SK-N-MC (cell line): ENCODE measurements around the gene FBXO4.

ENCODE experiments used
- EZH2 ChIP-seq: fragments of 200-600 bp; sonication (generic); IDR thresholded peaks from one replicate; pipeline ENCODE4 v1.6.1; 2017; ENCODE audit warnings: antibody characterized with exemption
- FOXP2 ChIP-seq: optimal IDR thresholded peaks from 2 replicates; pipeline ENCODE3; 2011; ENCODE audit warnings: mild to moderate bottlenecking, moderate library complexity; ENCODE audit not compliant: insufficient read depth; ENCODE audit errors: extremely low read length, control extremely low read depth
- POLR2AphosphoS5 ChIP-seq: IDR thresholded peaks from 2 replicates; pipeline ENCODE4 v1.6.1; 2012; ENCODE audit warnings: mild to moderate bottlenecking, low read depth, low read length, borderline replicate concordance

DNA sequence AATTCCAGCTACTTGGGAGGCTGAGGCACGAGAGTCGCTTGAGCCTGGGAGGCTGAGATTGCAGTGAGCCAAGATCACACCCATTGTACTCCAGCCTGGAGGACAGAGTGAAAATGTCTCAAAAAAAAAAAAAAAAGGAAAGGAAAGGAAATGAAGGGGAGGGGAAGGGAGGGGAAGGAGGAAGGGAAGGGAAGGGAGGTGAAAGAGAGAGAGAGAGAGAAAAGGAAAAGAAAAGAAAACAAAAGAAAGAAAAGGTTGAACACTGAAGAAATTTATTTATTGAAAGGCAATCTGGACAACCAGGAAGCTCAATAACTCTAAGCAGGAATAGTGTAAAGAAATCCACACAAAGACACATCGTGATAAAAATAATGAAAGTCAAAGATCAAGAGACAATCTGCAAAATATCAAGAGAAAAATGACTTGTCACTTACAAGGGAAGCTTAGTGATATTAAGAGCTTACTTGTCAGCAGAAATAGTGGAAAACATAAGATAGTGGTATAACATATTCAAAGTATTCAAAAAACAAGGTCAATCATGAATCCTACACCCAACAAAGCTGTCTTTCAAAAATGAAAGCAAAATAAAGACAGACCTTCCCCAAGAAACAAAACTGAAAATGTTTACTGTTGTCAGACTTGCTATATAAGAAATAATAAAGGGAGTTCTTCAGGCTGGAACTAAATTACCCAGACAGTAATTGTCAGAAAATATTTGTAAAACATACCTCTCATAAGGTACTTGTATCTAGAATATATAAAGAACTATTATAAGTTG lies 31.8 kb upstream of the FBXO4 start:
- no peak for TF ChIP-seq EZH2
- no peak for TF ChIP-seq POLR2AphosphoS5
- no peak for TF ChIP-seq FOXP2
